ENCODE data around the gene AP2A1.

AP2A1 gene

DNA sequence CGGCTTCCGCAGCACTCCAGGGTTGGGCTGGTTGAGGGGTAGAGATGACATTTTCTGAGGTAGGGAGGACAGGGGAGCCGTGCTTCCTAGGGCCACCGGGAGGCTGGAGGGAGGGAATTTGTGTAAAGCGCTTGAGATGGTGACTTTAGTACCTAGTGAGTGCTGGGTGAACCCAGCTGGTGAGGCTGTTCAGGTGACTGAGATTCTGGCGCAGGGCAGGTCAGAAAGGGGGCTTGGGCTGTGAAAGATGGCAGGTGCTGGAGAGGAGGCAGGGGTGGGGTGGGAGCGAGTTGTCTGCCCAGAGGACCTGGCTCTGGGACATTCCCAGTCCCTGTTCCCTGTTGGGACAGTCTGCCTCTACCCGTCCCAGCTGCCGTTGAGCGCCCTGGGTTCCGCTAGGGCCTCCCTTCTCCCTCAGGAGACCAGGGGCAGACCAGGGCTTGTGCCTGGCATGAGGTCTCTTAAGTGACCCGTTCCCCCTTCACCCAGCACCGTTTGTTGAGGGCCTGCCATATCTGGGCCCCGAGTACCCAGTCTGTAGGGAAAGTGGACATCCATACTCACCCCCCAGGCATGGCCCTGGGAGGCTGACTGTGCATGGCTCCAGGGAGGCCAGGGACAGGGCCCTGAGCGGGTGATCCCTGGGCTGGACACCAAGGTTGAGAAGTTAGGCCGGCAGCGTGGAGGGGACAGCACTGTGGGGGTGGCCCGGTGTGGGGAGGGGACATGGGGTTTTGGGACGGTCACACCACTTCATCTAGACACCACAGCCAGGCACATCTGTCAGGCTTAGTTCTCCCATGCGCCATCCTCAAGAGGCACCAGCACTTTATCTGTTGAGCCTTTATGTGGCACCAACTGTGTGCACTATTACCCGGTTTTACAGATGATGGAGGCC lies 89.1 kb downstream of the AP2A1 start:
- Histone ChIP-seq H3K79me2 (ENCODE audit: low read length) (peaks cover 29% of the 10 kb centered on the region), H3K4me3 (ENCODE audit: low read length) (no peak overlapping the region), H3K27me3 (ENCODE audit: low read depth, low read length) (no peaks in the 10 kb centered on the region), H2AFZ (ENCODE audit: low read depth, low read length) (no peak overlapping the region), H3K36me3 (replicated peaks; ENCODE audit: low read depth, low read length) (peaks cover 48% of the 10 kb centered on the region), H4K20me1 (ENCODE audit: insufficient read depth, low read length) (peaks cover 43% of the 10 kb centered on the region), H3K4me2 (ENCODE audit: low read length) (no peak overlapping the region), H3K9ac (ENCODE audit: low read length) (no peak overlapping the region), H3K9me3 (ENCODE audit: insufficient read depth, low read length) (no peaks in the 10 kb centered on the region), H3K4me1 (ENCODE audit: low read length) (peaks cover 19% of the 10 kb centered on the region), H3K27ac (ENCODE audit: low read length) (no peak overlapping the region)
- TF ChIP-seq EZH2phosphoT487 (IDR thresholded peaks at IDR 0.05; ENCODE audit: low read depth), result no peak
- TF ChIP-seq, protein P1, sequence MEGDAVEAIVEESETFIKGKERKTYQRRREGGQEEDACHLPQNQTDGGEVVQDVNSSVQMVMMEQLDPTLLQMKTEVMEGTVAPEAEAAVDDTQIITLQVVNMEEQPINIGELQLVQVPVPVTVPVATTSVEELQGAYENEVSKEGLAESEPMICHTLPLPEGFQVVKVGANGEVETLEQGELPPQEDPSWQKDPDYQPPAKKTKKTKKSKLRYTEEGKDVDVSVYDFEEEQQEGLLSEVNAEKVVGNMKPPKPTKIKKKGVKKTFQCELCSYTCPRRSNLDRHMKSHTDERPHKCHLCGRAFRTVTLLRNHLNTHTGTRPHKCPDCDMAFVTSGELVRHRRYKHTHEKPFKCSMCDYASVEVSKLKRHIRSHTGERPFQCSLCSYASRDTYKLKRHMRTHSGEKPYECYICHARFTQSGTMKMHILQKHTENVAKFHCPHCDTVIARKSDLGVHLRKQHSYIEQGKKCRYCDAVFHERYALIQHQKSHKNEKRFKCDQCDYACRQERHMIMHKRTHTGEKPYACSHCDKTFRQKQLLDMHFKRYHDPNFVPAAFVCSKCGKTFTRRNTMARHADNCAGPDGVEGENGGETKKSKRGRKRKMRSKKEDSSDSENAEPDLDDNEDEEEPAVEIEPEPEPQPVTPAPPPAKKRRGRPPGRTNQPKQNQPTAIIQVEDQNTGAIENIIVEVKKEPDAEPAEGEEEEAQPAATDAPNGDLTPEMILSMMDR (IDR thresholded peaks at IDR 0.05; ENCODE audit: low read depth, low read length), result no peak

DNA sequence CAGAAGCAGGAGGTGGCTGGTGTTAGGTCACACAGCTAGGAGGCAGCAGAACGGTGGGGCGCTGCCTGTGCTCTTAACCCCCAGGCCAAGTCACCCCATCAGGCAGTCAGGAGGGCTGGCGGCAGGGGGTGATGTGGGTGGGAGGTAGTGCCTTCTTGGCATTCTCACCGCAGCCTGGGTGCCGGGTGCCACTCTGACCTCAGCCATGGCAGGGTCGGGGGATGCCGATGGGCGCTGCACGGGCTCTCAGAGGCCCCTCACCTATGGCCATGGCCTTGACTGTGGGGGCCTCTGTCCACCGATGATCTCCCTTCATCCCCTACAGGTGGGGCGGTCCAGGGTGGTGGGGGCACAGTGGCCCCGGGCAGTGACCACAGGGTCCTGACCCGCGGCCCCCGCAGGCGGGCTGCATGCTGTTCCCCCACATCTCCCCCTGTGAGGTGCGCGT lies 89.8 kb downstream of the AP2A1 start:
- Histone ChIP-seq H3K27me3 (ENCODE audit: low read depth, low read length) (no peaks in the 10 kb centered on the region), H3K4me3 (ENCODE audit: low read length) (no peak overlapping the region), H2AFZ (ENCODE audit: low read depth, low read length) (no peak overlapping the region), H3K27ac (ENCODE audit: low read length) (no peak overlapping the region), H3K9me3 (ENCODE audit: insufficient read depth, low read length) (no peaks in the 10 kb centered on the region), H4K20me1 (ENCODE audit: insufficient read depth, low read length) (peaks cover 43% of the 10 kb centered on the region), H3K4me1 (ENCODE audit: low read length) (peaks cover 19% of the 10 kb centered on the region), H3K36me3 (replicated peaks; ENCODE audit: low read depth, low read length) (peaks cover 51% of the 10 kb centered on the region), H3K9ac (ENCODE audit: low read length) (no peak overlapping the region), H3K79me2 (ENCODE audit: low read length) (peaks cover 29% of the 10 kb centered on the region), H3K4me2 (ENCODE audit: low read length) (no peak overlapping the region)
- TF ChIP-seq, protein P1 (IDR thresholded peaks at IDR 0.05; ENCODE audit: low read depth, low read length), result no peak
- TF ChIP-seq EZH2phosphoT487 (IDR thresholded peaks at IDR 0.05; ENCODE audit: low read depth), result no peak
